ENCODE measurements around the gene PLTP. TPM values are rescaled to one million over a fixed set of nuclear protein-coding genes. Genes with fewer than 3 reads are reported as not detected.

PLTP gene
- total and polyA plus RNA-seq, 2 experiments from 2014 or later = 108 to 160 TPM

- no peak overlapping the region for H3K27ac ChIP-seq (ENCODE audit: low read depth)
Observed at GRCh38 chr20:45882469-45883099, 29.4 kb downstream of the PLTP start.

More at GRCh38 chr20:45882469-45883099, 29.4 kb downstream of the PLTP start:
- Histone ChIP-seq H3K4me1 (ENCODE audit: insufficient read depth) (no peaks in the 10 kb centered on the region), H2AFZ (no peak overlapping the region), H3K79me2 (replicated peaks; ENCODE audit: insufficient read depth) (peaks cover 14% of the 10 kb centered on the region), H3F3A (replicated peaks; ENCODE audit: low read depth) (no peaks in the 10 kb centered on the region), H3K4me2 (no peak overlapping the region), H3K27me3 (ENCODE audit: insufficient read depth) (no peaks in the 10 kb centered on the region), H3K4me3 (no peak overlapping the region), H3K9me2 (ENCODE audit: insufficient read depth) (no peaks in the 10 kb centered on the region), H3K36me3 (ENCODE audit: insufficient read depth) (peaks cover 1% of the 10 kb centered on the region; the same call in 1 of the 2 replicates), H4K20me1 (replicated peaks; ENCODE audit: insufficient read depth) (peaks cover 11% of the 10 kb centered on the region)
- Mint-ChIP-seq H3K4me3 (peak overlapping the region; percentile 66), H3K36me3 (ENCODE audit: low read depth) (peaks cover 22% of the 10 kb centered on the region), H3K27me3 (ENCODE audit: insufficient read depth, low read depth, poor library complexity) (peaks cover 6% of the 10 kb centered on the region), H3K27ac (no peak overlapping the region), H3K4me1 (peaks cover 8% of the 10 kb centered on the region), H3K9me3 (no peaks in the 10 kb centered on the region)
- no peak for ATAC-seq
- TF ChIP-seq ZNF462 (CRISPR knock-in tag; IDR thresholded peaks at IDR 0.05) (no peak), STAT1 (IDR thresholded peaks at IDR 0.05; ENCODE audit: unreplicated experiment) (no peak), ZNF114 (CRISPR knock-in tag; IDR thresholded peaks at IDR 0.05) (no peak), ZNF331 (CRISPR knock-in tag; IDR thresholded peaks at IDR 0.05; ENCODE audit: low read depth) (no peak), EZH2phosphoT487 (IDR thresholded peaks at IDR 0.05; ENCODE audit: unreplicated experiment) (no peak), EZH2 (IDR thresholded peaks at IDR 0.05; ENCODE audit: low read depth, unreplicated experiment) (no peak), POLR2AphosphoS5 (IDR thresholded peaks at IDR 0.05; ENCODE audit: low read depth) (no peak), ETS1 (IDR thresholded peaks at IDR 0.05) (no peak), JUNB (IDR thresholded peaks at IDR 0.05; ENCODE audit: unreplicated experiment) (no peak), CREB1 (CRISPR knock-in tag; IDR thresholded peaks at IDR 0.05; ENCODE audit: low read depth) (no peak), CTCF (conservative IDR thresholded peaks at IDR 0.05; ENCODE audit: low read depth in 2 of 2) (no peak), REST (IDR thresholded peaks at IDR 0.05; ENCODE audit: unreplicated experiment) (no peak), NANOG (IDR thresholded peaks at IDR 0.05; ENCODE audit: borderline replicate concordance) (no peak)
- DNase-seq (ENCODE audit: low spot score) = no peak
